ENCODE measurements around the gene IQSEC1.

The IQSEC1 gene

GRCh38 chr3:13066834-13067233, 6.4 kb downstream of the IQSEC1 start:
- Histone ChIP-seq H3K4me1 (ENCODE audit: control insufficient read depth, insufficient read depth, low read length) (no peaks in the 10 kb centered on the region), H3K9me3 (ENCODE audit: control insufficient read depth, insufficient read depth, low read length) (no peaks in the 10 kb centered on the region), H3K27me3 (ENCODE audit: control insufficient read depth, insufficient read depth, low read length) (no peaks in the 10 kb centered on the region), H3K36me3 (ENCODE audit: control insufficient read depth, insufficient read depth, low read length) (no peaks in the 10 kb centered on the region), H3K4me3 (ENCODE audit: low read length) (no peak overlapping the region), H3K27ac (ENCODE audit: low read length) (no peak overlapping the region)
- no CpG with 5 or more reads among the region's 4 CpGs for WGBS (ENCODE audit: insufficient coverage, insufficient read length)
- DNase-seq (ENCODE audit: low read depth, low spot score) = no peak

GRCh38 chr3:13066236-13066635, 7.0 kb downstream of the IQSEC1 start:
- no CpG with 5 or more reads among the region's 11 CpGs for WGBS (ENCODE audit: insufficient coverage, insufficient read length)
- Histone ChIP-seq H3K4me1 (ENCODE audit: control insufficient read depth, insufficient read depth, low read length) (no peaks in the 10 kb centered on the region), H3K27ac (ENCODE audit: low read length) (no peak overlapping the region), H3K27me3 (ENCODE audit: control insufficient read depth, insufficient read depth, low read length) (no peaks in the 10 kb centered on the region), H3K36me3 (ENCODE audit: control insufficient read depth, insufficient read depth, low read length) (no peaks in the 10 kb centered on the region), H3K4me3 (ENCODE audit: low read length) (no peak overlapping the region), H3K9me3 (ENCODE audit: control insufficient read depth, insufficient read depth, low read length) (no peaks in the 10 kb centered on the region)
- no peak for DNase-seq (ENCODE audit: low read depth, low spot score)

GRCh38 chr3:13065727-13066126, 7.5 kb downstream of the IQSEC1 start:
- no peak for DNase-seq (ENCODE audit: low read depth, low spot score)
- no peaks in the 10 kb centered on the region for H3K9me3 ChIP-seq (ENCODE audit: control insufficient read depth, insufficient read depth, low read length)
- H3K36me3 ChIP-seq (ENCODE audit: control insufficient read depth, insufficient read depth, low read length) = no peaks in the 10 kb centered on the region
- H3K4me3 ChIP-seq (ENCODE audit: low read length) = no peak overlapping the region
- WGBS (ENCODE audit: insufficient coverage, insufficient read length) = no CpG with 5 or more reads among the region's 4 CpGs
- no peaks in the 10 kb centered on the region for H3K27me3 ChIP-seq (ENCODE audit: control insufficient read depth, insufficient read depth, low read length)
- no peak overlapping the region for H3K27ac ChIP-seq (ENCODE audit: low read length)
- no peaks in the 10 kb centered on the region for H3K4me1 ChIP-seq (ENCODE audit: control insufficient read depth, insufficient read depth, low read length)

- Histone ChIP-seq H3K4me3 (ENCODE audit: low read length) (no peak overlapping the region), H3K36me3 (ENCODE audit: control insufficient read depth, insufficient read depth, low read length) (no peaks in the 10 kb centered on the region), H3K4me1 (ENCODE audit: control insufficient read depth, insufficient read depth, low read length) (no peaks in the 10 kb centered on the region), H3K27ac (ENCODE audit: low read length) (no peak overlapping the region), H3K9me3 (ENCODE audit: control insufficient read depth, insufficient read depth, low read length) (no peaks in the 10 kb centered on the region), H3K27me3 (ENCODE audit: control insufficient read depth, insufficient read depth, low read length) (no peaks in the 10 kb centered on the region)
- no CpG with 5 or more reads among the region's 4 CpGs for WGBS (ENCODE audit: insufficient coverage, insufficient read length)
- no peak for DNase-seq (ENCODE audit: low read depth, low spot score)
These were observed 8.3 kb downstream of the IQSEC1 start for GRCh38 chr3:13064964-13065363.

- no peak overlapping the region for H3K4me3 ChIP-seq (ENCODE audit: low read length)
- no peak for DNase-seq (ENCODE audit: low read depth, low spot score)
- H3K36me3 ChIP-seq (ENCODE audit: control insufficient read depth, insufficient read depth, low read length) = no peaks in the 10 kb centered on the region
- no peak overlapping the region for H3K27ac ChIP-seq (ENCODE audit: low read length)
- no peaks in the 10 kb centered on the region for H3K4me1 ChIP-seq (ENCODE audit: control insufficient read depth, insufficient read depth, low read length)
- 100% methylated on average over 2 of the region's 12 CpGs for WGBS (ENCODE audit: insufficient coverage, insufficient read length)
- H3K9me3 ChIP-seq (ENCODE audit: control insufficient read depth, insufficient read depth, low read length) = no peaks in the 10 kb centered on the region
- H3K27me3 ChIP-seq (ENCODE audit: control insufficient read depth, insufficient read depth, low read length) = no peaks in the 10 kb centered on the region
These were observed 8.9 kb downstream of the IQSEC1 start for GRCh38 chr3:13064159-13064868.

GRCh38 chr3:13063225-13063624, 10.0 kb downstream of the IQSEC1 start:
- no peak for DNase-seq (ENCODE audit: low read depth, low spot score)
- WGBS (ENCODE audit: insufficient coverage, insufficient read length) = no CpG with 5 or more reads among the region's 3 CpGs

GRCh38 chr3:13062647-13063046, 10.6 kb downstream of the IQSEC1 start:
- no peak overlapping the region for H3K27ac ChIP-seq (ENCODE audit: low read length)
- DNase-seq (ENCODE audit: low read depth, low spot score) = no peak
- no peaks in the 10 kb centered on the region for H3K9me3 ChIP-seq (ENCODE audit: control insufficient read depth, insufficient read depth, low read length)
- H3K36me3 ChIP-seq (ENCODE audit: control insufficient read depth, insufficient read depth, low read length) = no peaks in the 10 kb centered on the region
- H3K4me1 ChIP-seq (ENCODE audit: control insufficient read depth, insufficient read depth, low read length) = no peaks in the 10 kb centered on the region
- no peaks in the 10 kb centered on the region for H3K27me3 ChIP-seq (ENCODE audit: control insufficient read depth, insufficient read depth, low read length)
- no peak overlapping the region for H3K4me3 ChIP-seq (ENCODE audit: low read length)
- no CpG with 5 or more reads among the region's 12 CpGs for WGBS (ENCODE audit: insufficient coverage, insufficient read length)

More at GRCh38 chr3:13063225-13063624, 10.0 kb downstream of the IQSEC1 start:
- Histone ChIP-seq H3K4me1 (ENCODE audit: control insufficient read depth, insufficient read depth, low read length) (no peaks in the 10 kb centered on the region), H3K36me3 (ENCODE audit: control insufficient read depth, insufficient read depth, low read length) (no peaks in the 10 kb centered on the region), H3K4me3 (ENCODE audit: low read length) (no peak overlapping the region), H3K9me3 (ENCODE audit: control insufficient read depth, insufficient read depth, low read length) (no peaks in the 10 kb centered on the region), H3K27ac (ENCODE audit: low read length) (no peak overlapping the region), H3K27me3 (ENCODE audit: control insufficient read depth, insufficient read depth, low read length) (no peaks in the 10 kb centered on the region)

GRCh38 chr3:13060341-13060910, 12.8 kb downstream of the IQSEC1 start:
- no peak overlapping the region for H3K4me3 ChIP-seq (ENCODE audit: low read length)
- no peaks in the 10 kb centered on the region for H3K4me1 ChIP-seq (ENCODE audit: control insufficient read depth, insufficient read depth, low read length)
- no peak for DNase-seq (ENCODE audit: low read depth, low spot score)
- no peaks in the 10 kb centered on the region for H3K9me3 ChIP-seq (ENCODE audit: control insufficient read depth, insufficient read depth, low read length)
- H3K27ac ChIP-seq (ENCODE audit: low read length) = no peak overlapping the region
- no peaks in the 10 kb centered on the region for H3K27me3 ChIP-seq (ENCODE audit: control insufficient read depth, insufficient read depth, low read length)
- H3K36me3 ChIP-seq (ENCODE audit: control insufficient read depth, insufficient read depth, low read length) = no peaks in the 10 kb centered on the region
- no CpG with 5 or more reads among the region's 16 CpGs for WGBS (ENCODE audit: insufficient coverage, insufficient read length)

GRCh38 chr3:13058346-13059120, 14.7 kb downstream of the IQSEC1 start:
- no peaks in the 10 kb centered on the region for H3K9me3 ChIP-seq (ENCODE audit: control insufficient read depth, insufficient read depth, low read length)
- no peak for DNase-seq (ENCODE audit: low read depth, low spot score)
- no peak overlapping the region for H3K4me3 ChIP-seq (ENCODE audit: low read length)
- H3K27me3 ChIP-seq (ENCODE audit: control insufficient read depth, insufficient read depth, low read length) = no peaks in the 10 kb centered on the region
- no CpG with 5 or more reads among the region's 11 CpGs for WGBS (ENCODE audit: insufficient coverage, insufficient read length)
- no peaks in the 10 kb centered on the region for H3K4me1 ChIP-seq (ENCODE audit: control insufficient read depth, insufficient read depth, low read length)
- no peak overlapping the region for H3K27ac ChIP-seq (ENCODE audit: low read length)
- H3K36me3 ChIP-seq (ENCODE audit: control insufficient read depth, insufficient read depth, low read length) = no peaks in the 10 kb centered on the region

GRCh38 chr3:13057282-13058040, 15.8 kb downstream of the IQSEC1 start:
- Histone ChIP-seq H3K9me3 (ENCODE audit: control insufficient read depth, insufficient read depth, low read length) (no peaks in the 10 kb centered on the region), H3K4me1 (ENCODE audit: control insufficient read depth, insufficient read depth, low read length) (no peaks in the 10 kb centered on the region), H3K27ac (ENCODE audit: low read length) (no peak overlapping the region), H3K27me3 (ENCODE audit: control insufficient read depth, insufficient read depth, low read length) (no peaks in the 10 kb centered on the region), H3K36me3 (ENCODE audit: control insufficient read depth, insufficient read depth, low read length) (no peaks in the 10 kb centered on the region), H3K4me3 (ENCODE audit: low read length) (no peak overlapping the region)
- no CpG with 5 or more reads among the region's 6 CpGs for WGBS (ENCODE audit: insufficient coverage, insufficient read length)
- no peak for DNase-seq (ENCODE audit: low read depth, low spot score)

Measured in iPS DF 6.9 (cell line).